ENCODE results near the gene FAM180B.

The FAM180B gene

GRCh38 chr11:47571895-47572294 is 14.6 kb upstream of the FAM180B start:
- H3K4me1 ChIP-seq (ENCODE audit: insufficient read depth, low read length, severe bottlenecking) = peaks cover 5% of the 10 kb centered on the region
- H3K4me2 ChIP-seq (ENCODE audit: low read length) = no peak overlapping the region
- no peaks in the 10 kb centered on the region for H3K9me3 ChIP-seq (ENCODE audit: low read length)
- H3K9ac ChIP-seq (ENCODE audit: low read length) = no peak overlapping the region
- no peaks in the 10 kb centered on the region for H4K20me1 ChIP-seq (ENCODE audit: insufficient read depth, low read length)
- H3K9me2 ChIP-seq (ENCODE audit: low read depth, low read length) = no peaks in the 10 kb centered on the region
- H3K79me2 ChIP-seq (ENCODE audit: insufficient read depth, low read length) = peaks cover 3% of the 10 kb centered on the region; the same call in 1 of the 2 replicates
- no peak overlapping the region for H2AFZ ChIP-seq (ENCODE audit: low read length)
- H3K4me3 ChIP-seq (ENCODE audit: low read depth, low read length, poor library complexity, severe bottlenecking) = no peak overlapping the region
- TF ChIP-seq CTCF (IDR thresholded peaks at IDR 0.05; ENCODE audit: low read length) (no peak), EZH2 (IDR thresholded peaks at IDR 0.05; ENCODE audit: borderline replicate concordance, low read length) (no peak)
- 0 out of 2 replicates have a peak, but pooled peaks cover 5% of the 10 kb centered on the region for H3F3A ChIP-seq (ENCODE audit: insufficient read depth, low read length)
- peaks cover 70% of the 10 kb centered on the region for H3K36me3 ChIP-seq (ENCODE audit: insufficient read depth, low read length)
- no peak overlapping the region for H3K27ac ChIP-seq (ENCODE audit: low read depth, low read length, poor library complexity, severe bottlenecking)
- no peaks in the 10 kb centered on the region for H3K27me3 ChIP-seq (ENCODE audit: insufficient read depth, low read length)

DNA sequence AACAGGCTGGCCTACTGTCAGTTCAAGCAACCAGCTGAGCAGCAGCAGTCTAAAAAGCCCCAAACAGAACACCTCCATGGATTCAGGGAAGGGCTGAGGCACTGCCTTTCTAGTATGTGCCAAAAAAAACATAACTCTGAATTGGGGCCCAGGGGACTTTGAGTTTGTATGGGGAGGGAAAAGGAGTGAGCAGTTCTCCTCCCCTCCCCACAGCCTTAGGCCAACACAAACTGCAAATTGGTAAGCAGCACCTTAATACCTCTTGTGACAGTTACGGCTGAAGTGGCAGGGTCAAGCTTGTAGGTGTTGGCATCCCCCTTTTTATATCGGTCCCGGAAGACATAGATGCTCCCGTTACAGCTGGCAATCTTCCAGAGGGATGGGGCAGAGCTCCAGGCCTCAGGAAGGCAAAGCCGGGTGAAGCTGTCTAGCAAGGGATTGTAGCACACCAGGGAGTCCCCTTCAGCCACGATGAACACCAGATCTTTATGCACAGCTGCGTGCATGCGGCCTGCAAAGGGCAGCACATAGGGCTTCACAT is 13.7 kb upstream of the FAM180B start:
- 0 out of 2 replicates have a peak, but pooled peaks cover 5% of the 10 kb centered on the region for H3F3A ChIP-seq (ENCODE audit: insufficient read depth, low read length)
- no peaks in the 10 kb centered on the region for H3K79me2 ChIP-seq (ENCODE audit: insufficient read depth, low read length)
- H3K9me3 ChIP-seq (ENCODE audit: low read length) = no peaks in the 10 kb centered on the region
- H3K9ac ChIP-seq (ENCODE audit: low read length) = no peak overlapping the region
- no peak overlapping the region for H3K4me3 ChIP-seq (ENCODE audit: low read depth, low read length, poor library complexity, severe bottlenecking)
- TF ChIP-seq EZH2 (IDR thresholded peaks at IDR 0.05; ENCODE audit: borderline replicate concordance, low read length) = no peak
- no peak for TF ChIP-seq CTCF (IDR thresholded peaks at IDR 0.05; ENCODE audit: low read length)
- H3K36me3 ChIP-seq (ENCODE audit: insufficient read depth, low read length) = peaks cover 79% of the 10 kb centered on the region
- H3K27me3 ChIP-seq (ENCODE audit: insufficient read depth, low read length) = no peaks in the 10 kb centered on the region
- H3K27ac ChIP-seq (ENCODE audit: low read depth, low read length, poor library complexity, severe bottlenecking) = no peak overlapping the region
- peaks cover 10% of the 10 kb centered on the region for H3K4me1 ChIP-seq (ENCODE audit: insufficient read depth, low read length, severe bottlenecking)
- no peak overlapping the region for H3K4me2 ChIP-seq (ENCODE audit: low read length)
- no peak overlapping the region for H2AFZ ChIP-seq (ENCODE audit: low read length)
- H3K9me2 ChIP-seq (ENCODE audit: low read depth, low read length) = no peaks in the 10 kb centered on the region
- no peaks in the 10 kb centered on the region for H4K20me1 ChIP-seq (ENCODE audit: insufficient read depth, low read length)

DNA sequence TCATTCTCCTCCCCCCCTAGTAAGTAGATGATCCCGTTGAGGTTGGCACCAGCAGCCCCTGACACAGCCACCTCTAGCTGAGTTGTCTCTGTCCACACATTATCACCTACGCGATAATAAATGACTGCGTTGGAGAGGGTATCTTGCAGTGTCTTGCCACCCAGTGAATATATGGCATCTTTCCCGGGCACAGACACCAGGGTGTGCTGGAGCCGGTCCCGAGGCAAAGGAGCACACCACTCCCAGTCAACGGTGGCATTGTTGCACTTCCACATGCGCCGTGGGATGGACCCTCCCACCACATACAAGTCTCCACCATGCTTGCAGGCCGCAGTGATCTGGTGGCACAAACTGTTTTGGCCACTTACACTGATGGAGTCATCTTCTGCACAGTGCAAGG is 13.2 kb upstream of the FAM180B start:
- Histone ChIP-seq H3K79me2 (ENCODE audit: insufficient read depth, low read length) (no peaks in the 10 kb centered on the region), H3K27ac (ENCODE audit: low read depth, low read length, poor library complexity, severe bottlenecking) (no peak overlapping the region), H4K20me1 (ENCODE audit: insufficient read depth, low read length) (no peaks in the 10 kb centered on the region)

More for the DNA sequence above, 13.2 kb upstream of the FAM180B start:
- no peak for TF ChIP-seq EZH2 (IDR thresholded peaks at IDR 0.05; ENCODE audit: borderline replicate concordance, low read length)
- no peak for TF ChIP-seq CTCF (IDR thresholded peaks at IDR 0.05; ENCODE audit: low read length)
- H3F3A ChIP-seq (ENCODE audit: insufficient read depth, low read length) = 0 out of 2 replicates have a peak, but pooled peaks cover 5% of the 10 kb centered on the region
- H3K4me3 ChIP-seq (ENCODE audit: low read depth, low read length, poor library complexity, severe bottlenecking) = no peak overlapping the region
- peaks cover 77% of the 10 kb centered on the region for H3K36me3 ChIP-seq (ENCODE audit: insufficient read depth, low read length)
- no peak overlapping the region for H3K9ac ChIP-seq (ENCODE audit: low read length)
- H2AFZ ChIP-seq (ENCODE audit: low read length) = no peak overlapping the region
- H3K9me2 ChIP-seq (ENCODE audit: low read depth, low read length) = no peaks in the 10 kb centered on the region
- H3K4me2 ChIP-seq (ENCODE audit: low read length) = no peak overlapping the region
- no peaks in the 10 kb centered on the region for H3K27me3 ChIP-seq (ENCODE audit: insufficient read depth, low read length)
- H3K9me3 ChIP-seq (ENCODE audit: low read length) = no peaks in the 10 kb centered on the region
- H3K4me1 ChIP-seq (ENCODE audit: insufficient read depth, low read length, severe bottlenecking) = peaks cover 16% of the 10 kb centered on the region
